Caco-2 (cell line): ENCODE measurements around the gene RABGAP1L. TPM values are rescaled to one million over a fixed set of nuclear protein-coding genes. Genes with fewer than 3 reads are reported as not detected.
A peak's percentile ranks its signal among the peaks of the same experiment; 100 is the strongest.

ENCODE experiments used
- BruUV-seq: library from RNA; stranded (reverse); fragments of 400-500 nt; replicated peaks from 2 replicates; lab custom pipeline; 2021; lab: Mats Ljungman, UMichigan
- CTCF ChIA-PET: fragments of 300-600 bp; sonication (Branson Sonifier 250); formaldehyde crosslinking; loops from one replicate; lab custom pipeline; 2022; ENCODE audit warnings: antibody characterized with exemption; lab: Charles Lee
- POLR2A ChIA-PET: fragments of 300-600 bp; sonication (Branson Sonifier 250); formaldehyde crosslinking; loops from one replicate; lab custom pipeline; 2022; ENCODE audit warnings: antibody characterized with exemption; lab: Charles Lee
- DNase-seq, 2 experiments: peaks; one replicate each; pipeline versions ENCODE4 v3.0.0 to v3.0.0-alpha.2; 2020 to 2022
- H3K27me3 ChIP-seq: replicated peaks from 2 replicates; pipeline ENCODE4 v1.6.0; 2011; ENCODE audit warnings: low read length; ENCODE audit not compliant: control insufficient read depth, insufficient read depth
- H3K36me3 ChIP-seq: 2 replicates; pipeline ENCODE4 v1.5.1; 2011; ENCODE audit warnings: low read length; ENCODE audit not compliant: control insufficient read depth, insufficient read depth
- H3K4me1 ChIP-seq: fragments of 250-450 bp; sonication (Bioruptor Pico); 2 replicates; pipeline ENCODE4 v1.5.1; 2020; ENCODE audit warnings: mild to moderate bottlenecking
- H3K4me3 ChIP-seq: 2 replicates; pipeline ENCODE4 v1.5.1; 2011; ENCODE audit warnings: low read depth, mild to moderate bottlenecking, control low read depth, low read length
- H3K9me3 ChIP-seq: fragments of 250-450 bp; sonication (Bioruptor Pico); 2 replicates; pipeline ENCODE4 v1.5.1; 2020; ENCODE audit warnings: mild to moderate bottlenecking, moderate library complexity
- H3K27ac Mint-ChIP-seq: one replicate; pipeline ENCODE4 v1.8.0; 2022; ENCODE audit warnings: mixed read lengths; ENCODE audit not compliant: unreplicated experiment
- H3K27me3 Mint-ChIP-seq: one replicate; pipeline ENCODE4 v1.8.0; 2022; ENCODE audit warnings: mixed read lengths; ENCODE audit not compliant: insufficient read depth, unreplicated experiment
- H3K36me3 Mint-ChIP-seq: one replicate; pipeline ENCODE4 v1.8.0; 2022; ENCODE audit warnings: mild to moderate bottlenecking, mixed read lengths; ENCODE audit not compliant: insufficient read depth, unreplicated experiment
- H3K4me1 Mint-ChIP-seq: one replicate; pipeline ENCODE4 v1.8.0; 2022; ENCODE audit warnings: low read depth, mixed read lengths; ENCODE audit not compliant: unreplicated experiment
- H3K4me3 Mint-ChIP-seq: one replicate; pipeline ENCODE4 v1.8.0; 2022; ENCODE audit warnings: mild to moderate bottlenecking, moderate library complexity, mixed read lengths; ENCODE audit not compliant: unreplicated experiment
- H3K9me3 Mint-ChIP-seq: one replicate; pipeline ENCODE4 v1.8.0; 2022; ENCODE audit warnings: mixed read lengths; ENCODE audit not compliant: unreplicated experiment
- CTCF ChIP-seq, 2 experiments: fragments of 200-600 bp in 1 of 2; IDR thresholded peaks; 1 replicate in 1 of 2; 2 replicates in 1 of 2; pipeline versions ENCODE4 v1.5.1 to v1.8.0; 2011 to 2022; ENCODE audit warnings: antibody characterized with exemption in 1 of 2, control low read depth in 1 of 2, inconsistent platforms in 1 of 2, low read depth in 1 of 2, low read length in 1 of 2, mild to moderate bottlenecking in 1 of 2, moderate library complexity in 1 of 2; ENCODE audit not compliant: insufficient read depth in 1 of 2, severe bottlenecking in 1 of 2, unreplicated experiment in 1 of 2
- intact Hi-C: fragments of 100-400 bp; cut with micrococcal nuclease; formaldehyde crosslinking; loops from one replicate; pipeline ENCODE4 v1.10.0; 2022; ENCODE audit not compliant: unreplicated experiment
- total RNA-seq: library from RNA; stranded (reverse); gene quantifications from 2 replicates; pipeline ENCODE4 v1.2.3, GENCODE V29; 2022

RABGAP1L gene
- total RNA-seq, 1 experiment from 2014 or later, result 20.3 TPM

GRCh38 chr1:174875306-174875705 lies 716.0 kb downstream of the RABGAP1L start:
- POLR2A ChIA-PET, result no interaction called here
- Mint-ChIP-seq H3K9me3 (no peaks in the 10 kb centered on the region), H3K36me3 (no peaks in the 10 kb centered on the region), H3K4me3 (peak overlapping the region; percentile 40), H3K4me1 (no peaks in the 10 kb centered on the region), H3K27ac (no peak overlapping the region), H3K27me3 (no peaks in the 10 kb centered on the region)
- TF ChIP-seq CTCF (IDR thresholded peaks at IDR 0.05; ENCODE audit: insufficient read depth in 1 of 2, low read depth in 1 of 2, low read length in 1 of 2, severe bottlenecking in 1 of 2, unreplicated experiment in 1 of 2), result no peak
- Histone ChIP-seq H3K36me3 (no peaks in the 10 kb centered on the region), H3K4me1 (no peaks in the 10 kb centered on the region), H3K9me3 (no peaks in the 10 kb centered on the region), H3K4me3 (no peak overlapping the region), H3K27me3 (no peaks in the 10 kb centered on the region)
- no TSS peak for BruUV-seq
- peak in 1 of 2 experiments; percentile 16 for DNase-seq
- CTCF ChIA-PET, result interaction anchor here (1.5 kb wide), 1 partner anchor 8 kb away, joined by 3 read pairs; no protein-coding TSS in a partner anchor
- intact Hi-C loops, result no loop called here

- ChIA-PET CTCF (no interaction called here), POLR2A (no interaction called here)
- Histone ChIP-seq H3K36me3 (no peaks in the 10 kb centered on the region), H3K4me1 (no peaks in the 10 kb centered on the region), H3K4me3 (no peak overlapping the region), H3K9me3 (no peaks in the 10 kb centered on the region), H3K27me3 (no peaks in the 10 kb centered on the region)
- no peaks in the 10 kb centered on the region for H3K4me1 Mint-ChIP-seq
- H3K27ac Mint-ChIP-seq, result no peak overlapping the region
- no peak for TF ChIP-seq CTCF (IDR thresholded peaks at IDR 0.05; ENCODE audit: insufficient read depth in 1 of 2, low read depth in 1 of 2, low read length in 1 of 2, severe bottlenecking in 1 of 2, unreplicated experiment in 1 of 2)
- BruUV-seq, result no TSS peak
- no peaks in the 10 kb centered on the region for H3K36me3 Mint-ChIP-seq
- H3K27me3 Mint-ChIP-seq, result no peaks in the 10 kb centered on the region
- no peaks in the 10 kb centered on the region for H3K9me3 Mint-ChIP-seq
- intact Hi-C loops, result no loop called here
- no peak for DNase-seq
- no peak overlapping the region for H3K4me3 Mint-ChIP-seq
Observed at GRCh38 chr1:174877208-174877673, 717.9 kb downstream of the RABGAP1L start.

GRCh38 chr1:174880171-174880570 lies 720.9 kb downstream of the RABGAP1L start:
- H3K36me3 Mint-ChIP-seq, result no peaks in the 10 kb centered on the region
- H3K27ac Mint-ChIP-seq, result no peak overlapping the region
- intact Hi-C loops, result loop anchor here (10.0 kb wide), 1 partner anchor 105 kb away; no protein-coding TSS in a partner anchor
- no peak for DNase-seq
- no peaks in the 10 kb centered on the region for H3K9me3 Mint-ChIP-seq
- H3K4me3 ChIP-seq, result no peak overlapping the region
- CTCF ChIA-PET, result no interaction called here
- POLR2A ChIA-PET, result no interaction called here
- H3K4me3 Mint-ChIP-seq, result no peak overlapping the region
- no peaks in the 10 kb centered on the region for H3K4me1 Mint-ChIP-seq
- H3K9me3 ChIP-seq, result no peaks in the 10 kb centered on the region
- BruUV-seq, result no TSS peak
- no peaks in the 10 kb centered on the region for H3K4me1 ChIP-seq
- H3K36me3 ChIP-seq, result no peaks in the 10 kb centered on the region
- TF ChIP-seq CTCF (IDR thresholded peaks at IDR 0.05; ENCODE audit: insufficient read depth in 1 of 2, low read depth in 1 of 2, low read length in 1 of 2, severe bottlenecking in 1 of 2, unreplicated experiment in 1 of 2), result no peak
- no peaks in the 10 kb centered on the region for H3K27me3 ChIP-seq
- no peaks in the 10 kb centered on the region for H3K27me3 Mint-ChIP-seq
